HEK293 (cell line): ENCODE data around the gene HOXB9.
A peak's percentile ranks its signal among the peaks of the same experiment; 100 is the strongest.

Experiments used
- BCL11A ChIP-seq: fragments of 450-650 bp; formaldehyde crosslinking; IDR thresholded peaks from 2 replicates; pipeline ENCODE4 v1.5.1; 2016; ENCODE audit warnings: low read depth, missing biosample characterization, missing genetic modification characterization
- KLF10 ChIP-seq: fragments of 450-650 bp; IDR thresholded peaks from 2 replicates; pipeline ENCODE4 v1.5.1; 2018; ENCODE audit warnings: missing biosample characterization, mild to moderate bottlenecking, missing genetic modification characterization
- KLF9 ChIP-seq: fragments of 450-650 bp; formaldehyde crosslinking; IDR thresholded peaks from 2 replicates; pipeline ENCODE4 v1.5.1; 2016; ENCODE audit warnings: missing biosample characterization, missing genetic modification characterization, low read depth
- MZF1 ChIP-seq: fragments of 450-650 bp; formaldehyde crosslinking; IDR thresholded peaks from 2 replicates; pipeline ENCODE4 v1.5.1; 2017; ENCODE audit warnings: missing biosample characterization, missing genetic modification characterization, borderline replicate concordance
- WT1 ChIP-seq: fragments of 450-650 bp; formaldehyde crosslinking; IDR thresholded peaks from 2 replicates; pipeline ENCODE4 v1.5.1; 2016; ENCODE audit warnings: missing biosample characterization, missing genetic modification characterization
- ZBTB8A ChIP-seq: fragments of 450-650 bp; formaldehyde crosslinking; IDR thresholded peaks from 2 replicates; pipeline ENCODE4 v1.5.1; 2016; ENCODE audit warnings: missing biosample characterization, missing genetic modification characterization
- ZNF112 ChIP-seq: fragments of 450-650 bp; formaldehyde crosslinking; IDR thresholded peaks from 2 replicates; pipeline ENCODE4 v1.5.0; 2017; ENCODE audit warnings: missing biosample characterization, missing genetic modification characterization
- ZNF155 ChIP-seq: fragments of 450-650 bp; formaldehyde crosslinking; IDR thresholded peaks from 2 replicates; pipeline ENCODE4 v1.5.1; 2016; ENCODE audit warnings: missing biosample characterization, missing genetic modification characterization
- ZNF19 ChIP-seq: fragments of 450-650 bp; formaldehyde crosslinking; IDR thresholded peaks from 2 replicates; pipeline ENCODE4; 2016; ENCODE audit warnings: missing biosample characterization, missing genetic modification characterization, low read depth
- ZNF239 ChIP-seq: fragments of 450-650 bp; formaldehyde crosslinking; IDR thresholded peaks from 2 replicates; pipeline ENCODE4 v1.5.1; 2016; ENCODE audit warnings: missing biosample characterization, missing genetic modification characterization
- ZNF274 ChIP-seq, 2 experiments: fragments of 200-500 bp in 1 of 2; fragments of 450-650 bp in 1 of 2; sonication (Bioruptor generic) in 1 of 2; formaldehyde crosslinking in 1 of 2; IDR thresholded peaks; 2 replicates each; pipeline versions ENCODE4 v1.5.1 to v1.6.1; 2014 to 2016; ENCODE audit warnings: borderline replicate concordance in 1 of 2, inconsistent platforms in 1 of 2, low read length in 1 of 2, missing biosample characterization in 1 of 2, missing genetic modification characterization in 1 of 2
- ZNF335 ChIP-seq: fragments of 450-650 bp; formaldehyde crosslinking; conservative IDR thresholded peaks from 2 replicates; pipeline ENCODE4 v1.5.1; 2016; ENCODE audit warnings: missing biosample characterization, missing genetic modification characterization
- ZNF404 ChIP-seq: fragments of 450-650 bp; formaldehyde crosslinking; IDR thresholded peaks from 2 replicates; pipeline ENCODE4 v1.5.1; 2017; ENCODE audit warnings: missing biosample characterization, missing genetic modification characterization
- ZNF473 ChIP-seq: fragments of 450-650 bp; formaldehyde crosslinking; IDR thresholded peaks from 2 replicates; pipeline ENCODE4 v1.5.1; 2017; ENCODE audit warnings: missing biosample characterization, missing genetic modification characterization
- ZNF48 ChIP-seq: fragments of 450-650 bp; formaldehyde crosslinking; IDR thresholded peaks from 2 replicates; pipeline ENCODE4 v1.5.1; 2016; ENCODE audit warnings: missing biosample characterization, missing genetic modification characterization
- ZNF510 ChIP-seq: fragments of 450-650 bp; formaldehyde crosslinking; IDR thresholded peaks from 2 replicates; pipeline ENCODE4 v1.5.1; 2018; ENCODE audit warnings: mild to moderate bottlenecking, missing genetic modification characterization, missing biosample characterization; ENCODE audit not compliant: insufficient replicate concordance
- ZNF521 ChIP-seq: fragments of 450-650 bp; formaldehyde crosslinking; IDR thresholded peaks from 2 replicates; pipeline ENCODE4 v1.5.1; 2017; ENCODE audit warnings: missing biosample characterization, mild to moderate bottlenecking, missing genetic modification characterization
- ZNF555 ChIP-seq: fragments of 450-650 bp; formaldehyde crosslinking; conservative IDR thresholded peaks from 2 replicates; pipeline ENCODE4 v1.5.1; 2017; ENCODE audit warnings: missing biosample characterization, mild to moderate bottlenecking, missing genetic modification characterization, inconsistent platforms
- ZNF629 ChIP-seq: fragments of 450-650 bp; formaldehyde crosslinking; IDR thresholded peaks from 2 replicates; pipeline ENCODE4 v1.5.1; 2017; ENCODE audit warnings: missing biosample characterization, missing genetic modification characterization
- ZNF701 ChIP-seq: fragments of 450-650 bp; formaldehyde crosslinking; IDR thresholded peaks from 2 replicates; pipeline ENCODE4 v1.5.1; 2016; ENCODE audit warnings: missing biosample characterization, missing genetic modification characterization
- ZNF776 ChIP-seq: fragments of 450-650 bp; formaldehyde crosslinking; IDR thresholded peaks from 2 replicates; pipeline ENCODE4 v1.5.0; 2017; ENCODE audit warnings: missing biosample characterization, missing genetic modification characterization, borderline replicate concordance
- ZNF785 ChIP-seq: fragments of 450-650 bp; formaldehyde crosslinking; IDR thresholded peaks from 2 replicates; pipeline ENCODE4 v1.5.1; 2016; ENCODE audit warnings: missing biosample characterization, missing genetic modification characterization
- ZNF837 ChIP-seq: fragments of 450-650 bp; formaldehyde crosslinking; IDR thresholded peaks from 2 replicates; pipeline ENCODE4 v1.5.1; 2016; ENCODE audit warnings: missing biosample characterization, missing genetic modification characterization
- ZXDB ChIP-seq: fragments of 450-650 bp; formaldehyde crosslinking; IDR thresholded peaks from 2 replicates; pipeline ENCODE4 v1.5.1; 2016; ENCODE audit warnings: missing biosample characterization, missing genetic modification characterization
- TF ChIP-seq, protein P1 (sequence below): fragments of 450-650 bp; formaldehyde crosslinking; IDR thresholded peaks from 2 replicates; pipeline ENCODE4 v1.5.1; 2017; ENCODE audit warnings: missing biosample characterization, missing genetic modification characterization
- TF ChIP-seq, protein P2 (sequence below): fragments of 450-650 bp; formaldehyde crosslinking; IDR thresholded peaks from 2 replicates; pipeline ENCODE4 v1.5.1; 2016; ENCODE audit warnings: missing biosample characterization, missing genetic modification characterization
- TF ChIP-seq, protein P3 (sequence below): fragments of 450-650 bp; IDR thresholded peaks from 2 replicates; pipeline ENCODE4 v1.5.1; 2018; ENCODE audit warnings: missing biosample characterization, missing genetic modification characterization
- TF ChIP-seq, protein P4 (sequence below): fragments of 450-650 bp; formaldehyde crosslinking; IDR thresholded peaks from 2 replicates; pipeline ENCODE4; 2016; ENCODE audit warnings: missing biosample characterization, missing genetic modification characterization
- TF ChIP-seq, protein P5 (sequence below): fragments of 450-650 bp; formaldehyde crosslinking; IDR thresholded peaks from 2 replicates; pipeline ENCODE4 v1.5.1; 2017; ENCODE audit warnings: missing biosample characterization, missing genetic modification characterization

HOXB9 gene

DNA sequence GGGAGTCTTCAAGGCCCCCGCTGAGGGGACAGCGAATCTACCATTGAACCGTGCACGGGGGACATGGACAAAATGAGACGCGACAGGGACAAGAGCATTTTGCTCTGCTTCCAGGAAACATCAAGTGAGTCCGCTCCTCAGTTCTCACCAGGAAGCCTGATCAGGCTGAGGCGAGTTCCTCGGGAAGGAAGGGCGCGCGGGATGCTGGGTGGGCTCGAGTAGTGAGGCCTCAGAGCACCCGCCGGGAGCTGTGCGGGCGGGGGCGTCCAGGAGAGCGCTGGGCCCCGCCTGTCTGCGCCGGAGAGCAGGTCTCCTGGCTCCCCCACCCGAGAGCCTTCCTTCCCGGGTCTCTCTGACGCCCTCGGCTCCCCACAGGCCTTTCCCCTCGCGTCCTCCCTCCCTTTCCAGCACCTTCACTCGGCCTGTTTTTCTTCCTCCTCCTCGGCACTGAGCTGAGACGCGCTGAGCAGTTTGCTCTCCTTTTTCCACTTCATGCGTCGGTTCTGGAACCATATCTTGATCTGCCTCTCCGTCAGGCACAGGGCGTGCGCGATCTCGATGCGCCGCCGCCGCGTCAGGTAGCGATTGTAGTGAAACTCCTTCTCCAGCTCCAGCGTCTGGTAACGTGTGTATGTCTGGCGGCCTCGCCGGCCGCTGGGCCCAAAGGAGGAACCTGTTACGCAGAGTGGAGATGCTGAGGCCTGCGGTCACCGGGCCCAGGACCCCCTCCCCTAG is 30.0 kb downstream of the HOXB9 start (continued):
- TF ChIP-seq ZNF155 (tag by site-specific recombination) (no peak), ZNF19 (tag by site-specific recombination) (no peak), WT1 (no peak), KLF9 (no peak), BCL11A (tag by site-specific recombination) (no peak), ZXDB (tag by site-specific recombination) (no peak), ZNF837 (tag by site-specific recombination) (no peak), MZF1 (tag by site-specific recombination) (no peak), ZNF404 (tag by site-specific recombination) (no peak), ZNF629 (no peak), ZNF701 (tag by site-specific recombination) (no peak), ZNF521 (tag by site-specific recombination) (no peak), ZNF510 (tag by site-specific recombination) (no peak), ZNF335 (tag by site-specific recombination) (0 out of 2 replicates have a peak, but pooled peaks have one; percentile 9), ZNF555 (tag by site-specific recombination) (no peak), ZNF112 (tag by site-specific recombination) (no peak), ZNF785 (tag by site-specific recombination) (no peak), ZNF239 (tag by site-specific recombination) (no peak), ZNF48 (tag by site-specific recombination) (no peak), ZNF776 (tag by site-specific recombination) (no peak), KLF10 (tag by site-specific recombination) (no peak), ZBTB8A (tag by site-specific recombination) (peak; percentile 79), ZNF274 (IDR thresholded peaks at IDR 0.05; ENCODE audit: low read length) (no peak), ZNF274 (tag by site-specific recombination; IDR thresholded peaks at IDR 0.05; ENCODE audit: borderline replicate concordance) (no peak), ZNF473 (tag by site-specific recombination) (no peak)
- TF ChIP-seq, protein P1, sequence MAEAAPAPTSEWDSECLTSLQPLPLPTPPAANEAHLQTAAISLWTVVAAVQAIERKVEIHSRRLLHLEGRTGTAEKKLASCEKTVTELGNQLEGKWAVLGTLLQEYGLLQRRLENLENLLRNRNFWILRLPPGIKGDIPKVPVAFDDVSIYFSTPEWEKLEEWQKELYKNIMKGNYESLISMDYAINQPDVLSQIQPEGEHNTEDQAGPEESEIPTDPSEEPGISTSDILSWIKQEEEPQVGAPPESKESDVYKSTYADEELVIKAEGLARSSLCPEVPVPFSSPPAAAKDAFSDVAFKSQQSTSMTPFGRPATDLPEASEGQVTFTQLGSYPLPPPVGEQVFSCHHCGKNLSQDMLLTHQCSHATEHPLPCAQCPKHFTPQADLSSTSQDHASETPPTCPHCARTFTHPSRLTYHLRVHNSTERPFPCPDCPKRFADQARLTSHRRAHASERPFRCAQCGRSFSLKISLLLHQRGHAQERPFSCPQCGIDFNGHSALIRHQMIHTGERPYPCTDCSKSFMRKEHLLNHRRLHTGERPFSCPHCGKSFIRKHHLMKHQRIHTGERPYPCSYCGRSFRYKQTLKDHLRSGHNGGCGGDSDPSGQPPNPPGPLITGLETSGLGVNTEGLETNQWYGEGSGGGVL (tag by site-specific recombination), result no peak
- TF ChIP-seq, protein P2, sequence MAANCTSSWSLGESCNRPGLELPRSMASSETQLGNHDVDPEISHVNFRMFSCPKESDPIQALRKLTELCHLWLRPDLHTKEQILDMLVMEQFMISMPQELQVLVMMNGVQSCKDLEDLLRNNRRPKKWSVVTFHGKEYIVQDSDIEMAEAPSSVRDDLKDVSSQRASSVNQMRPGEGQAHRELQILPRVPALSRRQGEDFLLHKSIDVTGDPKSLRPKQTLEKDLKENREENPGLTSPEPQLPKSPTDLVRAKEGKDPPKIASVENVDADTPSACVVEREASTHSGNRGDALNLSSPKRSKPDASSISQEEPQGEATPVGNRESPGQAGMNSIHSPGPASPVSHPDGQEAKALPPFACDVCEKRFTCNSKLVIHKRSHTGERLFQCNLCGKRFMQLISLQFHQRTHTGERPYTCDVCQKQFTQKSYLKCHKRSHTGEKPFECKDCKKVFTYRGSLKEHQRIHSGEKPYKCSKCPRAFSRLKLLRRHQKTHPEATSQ (tag by site-specific recombination), result no peak
- TF ChIP-seq, protein P3, sequence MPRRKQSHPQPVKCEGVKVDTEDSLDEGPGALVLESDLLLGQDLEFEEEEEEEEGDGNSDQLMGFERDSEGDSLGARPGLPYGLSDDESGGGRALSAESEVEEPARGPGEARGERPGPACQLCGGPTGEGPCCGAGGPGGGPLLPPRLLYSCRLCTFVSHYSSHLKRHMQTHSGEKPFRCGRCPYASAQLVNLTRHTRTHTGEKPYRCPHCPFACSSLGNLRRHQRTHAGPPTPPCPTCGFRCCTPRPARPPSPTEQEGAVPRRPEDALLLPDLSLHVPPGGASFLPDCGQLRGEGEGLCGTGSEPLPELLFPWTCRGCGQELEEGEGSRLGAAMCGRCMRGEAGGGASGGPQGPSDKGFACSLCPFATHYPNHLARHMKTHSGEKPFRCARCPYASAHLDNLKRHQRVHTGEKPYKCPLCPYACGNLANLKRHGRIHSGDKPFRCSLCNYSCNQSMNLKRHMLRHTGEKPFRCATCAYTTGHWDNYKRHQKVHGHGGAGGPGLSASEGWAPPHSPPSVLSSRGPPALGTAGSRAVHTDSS (tag by site-specific recombination), result 0 out of 2 replicates have a peak, but pooled peaks have one; percentile 12
- TF ChIP-seq, protein P4, sequence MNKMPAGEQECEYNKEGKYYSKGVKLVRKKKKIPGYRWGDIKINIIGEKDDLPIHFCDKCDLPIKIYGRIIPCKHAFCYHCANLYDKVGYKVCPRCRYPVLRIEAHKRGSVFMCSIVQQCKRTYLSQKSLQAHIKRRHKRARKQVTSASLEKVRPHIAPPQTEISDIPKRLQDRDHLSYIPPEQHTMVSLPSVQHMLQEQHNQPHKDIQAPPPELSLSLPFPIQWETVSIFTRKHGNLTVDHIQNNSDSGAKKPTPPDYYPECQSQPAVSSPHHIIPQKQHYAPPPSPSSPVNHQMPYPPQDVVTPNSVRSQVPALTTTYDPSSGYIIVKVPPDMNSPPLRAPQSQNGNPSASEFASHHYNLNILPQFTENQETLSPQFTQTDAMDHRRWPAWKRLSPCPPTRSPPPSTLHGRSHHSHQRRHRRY (tag by site-specific recombination), result no peak
- TF ChIP-seq, protein P5, sequence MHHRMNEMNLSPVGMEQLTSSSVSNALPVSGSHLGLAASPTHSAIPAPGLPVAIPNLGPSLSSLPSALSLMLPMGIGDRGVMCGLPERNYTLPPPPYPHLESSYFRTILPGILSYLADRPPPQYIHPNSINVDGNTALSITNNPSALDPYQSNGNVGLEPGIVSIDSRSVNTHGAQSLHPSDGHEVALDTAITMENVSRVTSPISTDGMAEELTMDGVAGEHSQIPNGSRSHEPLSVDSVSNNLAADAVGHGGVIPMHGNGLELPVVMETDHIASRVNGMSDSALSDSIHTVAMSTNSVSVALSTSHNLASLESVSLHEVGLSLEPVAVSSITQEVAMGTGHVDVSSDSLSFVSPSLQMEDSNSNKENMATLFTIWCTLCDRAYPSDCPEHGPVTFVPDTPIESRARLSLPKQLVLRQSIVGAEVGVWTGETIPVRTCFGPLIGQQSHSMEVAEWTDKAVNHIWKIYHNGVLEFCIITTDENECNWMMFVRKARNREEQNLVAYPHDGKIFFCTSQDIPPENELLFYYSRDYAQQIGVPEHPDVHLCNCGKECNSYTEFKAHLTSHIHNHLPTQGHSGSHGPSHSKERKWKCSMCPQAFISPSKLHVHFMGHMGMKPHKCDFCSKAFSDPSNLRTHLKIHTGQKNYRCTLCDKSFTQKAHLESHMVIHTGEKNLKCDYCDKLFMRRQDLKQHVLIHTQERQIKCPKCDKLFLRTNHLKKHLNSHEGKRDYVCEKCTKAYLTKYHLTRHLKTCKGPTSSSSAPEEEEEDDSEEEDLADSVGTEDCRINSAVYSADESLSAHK (tag by site-specific recombination), result no peak
